Panc1 (cell line): ENCODE results near the gene NTRK3. TPM values are rescaled to one million over a fixed set of nuclear protein-coding genes. Genes with fewer than 3 reads are reported as not detected.

Experiments used
- ATAC-seq: fragments of 200-7000 bp; cut with Tn5 transposase; 2 replicates; pipeline ENCODE4 v1.9.1; 2020; ENCODE audit warnings: mild to moderate bottlenecking, moderate library complexity
- BruUV-seq: library from RNA; stranded (reverse); fragments of 400-500 nt; replicated peaks from 2 replicates; lab custom pipeline; 2021; lab: Mats Ljungman, UMichigan
- CTCF ChIA-PET: fragments of 300-600 bp; sonication (Branson Sonifier 250); formaldehyde crosslinking; loops from one replicate; lab custom pipeline; 2022; ENCODE audit warnings: antibody characterized with exemption; lab: Charles Lee
- POLR2A ChIA-PET: fragments of 300-600 bp; sonication (Branson Sonifier 250); formaldehyde crosslinking; loops from one replicate; lab custom pipeline; 2022; ENCODE audit warnings: antibody characterized with exemption; lab: Charles Lee
- DNase-seq: peaks from one replicate; pipeline ENCODE4 v3.0.0-alpha.2; 2010; ENCODE audit warnings: low read depth, low spot score
- H3K27ac ChIP-seq: 2 replicates; pipeline ENCODE4 v1.5.1; 2011; ENCODE audit warnings: mild to moderate bottlenecking, low read length, inconsistent platforms
- H3K27me3 ChIP-seq: fragments of 200-500 bp; sonication (Bioruptor generic); 2 replicates; pipeline ENCODE4 v1.6.0; 2014; ENCODE audit warnings: low read length, inconsistent platforms; ENCODE audit not compliant: control insufficient read depth, insufficient read depth
- H3K36me3 ChIP-seq: fragments of 200-500 bp; sonication (Bioruptor generic); 2 replicates; pipeline ENCODE4 v1.5.1; 2014; ENCODE audit warnings: inconsistent platforms, mild to moderate bottlenecking, low read length, moderate library complexity; ENCODE audit not compliant: control insufficient read depth, insufficient read depth
- H3K4me1 ChIP-seq: 2 replicates; pipeline ENCODE4 v1.5.1; 2011; ENCODE audit warnings: inconsistent platforms, mild to moderate bottlenecking, low read length, moderate library complexity; ENCODE audit not compliant: control insufficient read depth, insufficient read depth
- H3K4me3 ChIP-seq, 2 experiments: 2 replicates each; pipeline ENCODE4 v1.5.1; 2011 to 2012; ENCODE audit warnings: low read depth in 2 of 2, low read length in 2 of 2, mild to moderate bottlenecking in 2 of 2, inconsistent platforms in 1 of 2, moderate library complexity in 1 of 2
- H3K9me3 ChIP-seq: fragments of 200-500 bp; sonication (Bioruptor generic); 2 replicates; pipeline ENCODE4 v1.5.1; 2014; ENCODE audit warnings: low read depth, mild to moderate bottlenecking, inconsistent platforms, low read length, moderate library complexity; ENCODE audit not compliant: control insufficient read depth, insufficient read depth
- CTCF ChIP-seq: fragments of 450-650 bp; IDR thresholded peaks from 2 replicates; pipeline ENCODE4 v1.5.1; 2017; ENCODE audit warnings: mild to moderate bottlenecking
- POLR2AphosphoS5 ChIP-seq: IDR thresholded peaks from 2 replicates; pipeline ENCODE4 v1.6.1; 2012; ENCODE audit warnings: mild to moderate bottlenecking, low read depth, low read length, moderate library complexity
- REST ChIP-seq, 2 experiments: IDR thresholded peaks; 2 replicates each; pipeline ENCODE4 v1.6.1; 2011 to 2012; ENCODE audit warnings: low read depth in 2 of 2, control low read depth in 1 of 2, low read length in 1 of 2, mild to moderate bottlenecking in 1 of 2, moderate library complexity in 1 of 2; ENCODE audit not compliant: insufficient read depth in 1 of 2
- SIN3A ChIP-seq: IDR thresholded peaks from 2 replicates; pipeline ENCODE4 v1.6.1; 2012; ENCODE audit warnings: low read depth, mild to moderate bottlenecking, low read length, moderate library complexity, borderline replicate concordance; ENCODE audit not compliant: insufficient read depth
- TCF7L2 ChIP-seq: IDR thresholded peaks from 2 replicates; pipeline ENCODE4 v1.6.1; 2011; ENCODE audit warnings: mild to moderate bottlenecking, low read depth, low read length, inconsistent platforms
- in situ Hi-C: cut with HindIII; loops from 2 replicates; pipeline ENCODE4 v1.10.0; 2016; ENCODE audit warnings: low sequenced_read_pairs, low pct_unique_long_range_greater_than_20kb
- intact Hi-C: fragments of 100-400 bp; cut with micrococcal nuclease; formaldehyde crosslinking; loops from one replicate; pipeline ENCODE4 v1.10.0; 2022; ENCODE audit not compliant: unreplicated experiment
- total RNA-seq: library from RNA; stranded (reverse); gene quantifications from one replicate; pipeline ENCODE4 v1.2.1, GENCODE V29; 2021; ENCODE audit not compliant: unreplicated experiment

The NTRK3 gene
- total RNA-seq, 1 experiment from 2014 or later: not detected

GRCh38 chr15:87826119-87826747 is 430.3 kb downstream of the NTRK3 start:
- DNase-seq: no peak
- no peak overlapping the region for H3K27ac ChIP-seq
- no peak for TF ChIP-seq REST (IDR thresholded peaks at IDR 0.05; ENCODE audit: insufficient read depth in 1 of 2, low read depth in 2 of 2, low read length in 1 of 2)
- TF ChIP-seq SIN3A: no peak
- TF ChIP-seq POLR2AphosphoS5: no peak
- TF ChIP-seq TCF7L2: no peak
- no peak for TF ChIP-seq CTCF
- H3K4me1 ChIP-seq: no peaks in the 10 kb centered on the region
- ATAC-seq: no peak
- no peaks in the 10 kb centered on the region for H3K27me3 ChIP-seq
- intact Hi-C loops: no loop called here
- no peaks in the 10 kb centered on the region for H3K9me3 ChIP-seq
- in situ Hi-C loops: no loop called here
- no peak overlapping the region for H3K4me3 ChIP-seq
- CTCF ChIA-PET: no interaction called here
- POLR2A ChIA-PET: no interaction called here
- no TSS peak for BruUV-seq
- H3K36me3 ChIP-seq: no peaks in the 10 kb centered on the region

DNA sequence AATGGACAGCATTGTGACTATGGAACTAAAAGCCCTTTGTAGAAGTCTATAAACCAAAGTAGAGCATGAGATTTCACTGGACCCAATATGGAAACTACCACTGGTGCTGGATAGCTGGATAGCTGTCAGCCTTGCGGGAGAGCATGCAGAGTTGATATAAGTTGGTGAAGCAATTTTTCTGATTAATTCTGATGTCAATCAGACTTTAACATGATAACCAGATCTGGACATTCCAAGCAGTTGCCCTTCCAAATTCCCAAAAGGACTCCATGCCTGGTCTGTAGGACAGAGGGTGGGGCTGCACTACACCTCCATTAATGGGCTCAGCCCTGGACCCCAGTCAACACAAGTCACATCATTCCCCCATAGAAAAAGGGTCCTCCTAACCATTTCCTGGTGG is 437.8 kb downstream of the NTRK3 start:
- in situ Hi-C loops: no loop called here
- Histone ChIP-seq H3K4me1 (no peaks in the 10 kb centered on the region), H3K36me3 (no peaks in the 10 kb centered on the region), H3K9me3 (no peaks in the 10 kb centered on the region), H3K4me3 (no peak overlapping the region), H3K27ac (no peak overlapping the region), H3K27me3 (no peaks in the 10 kb centered on the region)
- BruUV-seq: no TSS peak
- ATAC-seq (no peak), DNase-seq (no peak)
- intact Hi-C loops: no loop called here
- TF ChIP-seq TCF7L2: no peak
- TF ChIP-seq CTCF: no peak
- TF ChIP-seq SIN3A: no peak
- no peak for TF ChIP-seq REST (IDR thresholded peaks at IDR 0.05; ENCODE audit: insufficient read depth in 1 of 2, low read depth in 2 of 2, low read length in 1 of 2)
- TF ChIP-seq POLR2AphosphoS5: no peak
- ChIA-PET POLR2A (no interaction called here), CTCF (no interaction called here)
